Measurements from ENCODE around the gene HIP1.
"Not testable (repeated sequence)": the region's sequence is repeated elsewhere in the genome, so short reads cannot be mapped to it uniquely, and the experiment has no call there.

HIP1 gene

DNA sequence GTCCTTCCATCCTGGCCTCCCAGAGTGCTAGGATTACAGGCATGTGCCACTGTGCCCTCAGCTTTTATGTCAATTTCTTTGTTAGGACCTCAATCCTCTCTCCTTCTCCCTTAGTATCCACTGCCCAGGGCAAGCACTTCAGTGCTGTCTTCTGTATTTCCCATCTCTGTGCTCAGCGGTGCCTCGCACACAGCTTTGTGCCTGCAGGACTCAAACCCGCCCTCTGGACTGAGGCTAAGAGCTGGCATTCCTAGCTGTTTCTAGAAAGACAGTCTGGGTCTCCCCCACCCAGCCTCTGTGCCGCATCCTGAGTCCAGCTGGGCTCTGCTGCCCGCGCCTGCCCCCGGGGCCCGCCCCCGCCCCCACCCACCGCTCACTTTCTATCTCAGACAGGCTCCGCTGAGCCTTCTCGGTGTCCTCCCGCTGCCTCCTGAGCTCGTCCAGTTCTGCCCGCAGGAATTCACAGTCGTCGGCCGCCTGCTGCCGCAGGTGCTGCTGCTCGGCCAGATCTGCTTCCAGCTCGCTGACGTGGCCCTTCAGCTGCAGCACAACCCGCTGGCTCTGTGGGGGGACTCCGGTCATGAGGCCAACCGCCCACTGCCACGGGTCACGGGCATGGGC, 179.3 kb downstream of the HIP1 start:
- H3K79me2 ChIP-seq (ENCODE audit: control insufficient read depth, low read length) = no peaks in the 10 kb centered on the region
- no peak for TF ChIP-seq EZH2phosphoT487 (IDR thresholded peaks at IDR 0.05; ENCODE audit: borderline replicate concordance, low read length)
- TF ChIP-seq, protein P1, sequence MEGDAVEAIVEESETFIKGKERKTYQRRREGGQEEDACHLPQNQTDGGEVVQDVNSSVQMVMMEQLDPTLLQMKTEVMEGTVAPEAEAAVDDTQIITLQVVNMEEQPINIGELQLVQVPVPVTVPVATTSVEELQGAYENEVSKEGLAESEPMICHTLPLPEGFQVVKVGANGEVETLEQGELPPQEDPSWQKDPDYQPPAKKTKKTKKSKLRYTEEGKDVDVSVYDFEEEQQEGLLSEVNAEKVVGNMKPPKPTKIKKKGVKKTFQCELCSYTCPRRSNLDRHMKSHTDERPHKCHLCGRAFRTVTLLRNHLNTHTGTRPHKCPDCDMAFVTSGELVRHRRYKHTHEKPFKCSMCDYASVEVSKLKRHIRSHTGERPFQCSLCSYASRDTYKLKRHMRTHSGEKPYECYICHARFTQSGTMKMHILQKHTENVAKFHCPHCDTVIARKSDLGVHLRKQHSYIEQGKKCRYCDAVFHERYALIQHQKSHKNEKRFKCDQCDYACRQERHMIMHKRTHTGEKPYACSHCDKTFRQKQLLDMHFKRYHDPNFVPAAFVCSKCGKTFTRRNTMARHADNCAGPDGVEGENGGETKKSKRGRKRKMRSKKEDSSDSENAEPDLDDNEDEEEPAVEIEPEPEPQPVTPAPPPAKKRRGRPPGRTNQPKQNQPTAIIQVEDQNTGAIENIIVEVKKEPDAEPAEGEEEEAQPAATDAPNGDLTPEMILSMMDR (IDR thresholded peaks at IDR 0.05; ENCODE audit: low read depth, low read length, poor library complexity, severe bottlenecking) = no peak
- H4K20me1 ChIP-seq (ENCODE audit: control insufficient read depth, insufficient read depth, low read depth, low read length) = no peaks in the 10 kb centered on the region
- H3K27ac ChIP-seq (ENCODE audit: low read depth, low read length) = no peak overlapping the region
- H3K4me2 ChIP-seq (ENCODE audit: low read length) = no peak overlapping the region
- H3K9me2 ChIP-seq (replicated peaks; ENCODE audit: control insufficient read depth, low read length) = no peaks in the 10 kb centered on the region
- H3F3A ChIP-seq (ENCODE audit: control insufficient read depth, insufficient read depth) = no peaks in the 10 kb centered on the region
- no peaks in the 10 kb centered on the region for H3K27me3 ChIP-seq (ENCODE audit: control insufficient read depth, low read length)
- H3K4me1 ChIP-seq (ENCODE audit: control insufficient read depth, low read length) = no peaks in the 10 kb centered on the region
- no peaks in the 10 kb centered on the region for H3K9me3 ChIP-seq (ENCODE audit: control insufficient read depth, insufficient read depth, low read length)
- no peaks in the 10 kb centered on the region for H3K36me3 ChIP-seq (ENCODE audit: control insufficient read depth, low read length)
- H3K4me3 ChIP-seq (ENCODE audit: low read length) = no peak overlapping the region

DNA sequence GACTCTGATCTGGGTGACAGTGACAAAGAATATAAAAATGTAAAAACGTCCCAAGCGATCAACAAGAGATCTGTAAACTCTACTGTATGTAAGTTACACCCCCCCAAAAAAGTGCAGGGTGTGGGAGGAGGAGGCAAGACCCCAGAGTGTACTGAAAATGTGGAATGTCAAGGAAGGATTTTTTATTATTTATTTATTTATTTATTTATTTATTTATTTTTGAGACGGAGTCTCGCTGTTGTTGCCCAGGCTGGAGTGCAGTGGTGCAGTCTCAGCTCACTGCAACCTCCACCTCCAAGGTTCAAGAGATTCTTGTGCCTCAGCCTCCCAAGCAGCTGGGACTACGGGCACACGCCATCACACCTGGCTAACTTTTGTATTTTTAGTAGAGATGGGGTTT, 181.9 kb downstream of the HIP1 start:
- not testable (repeated sequence) for H3K4me2 ChIP-seq (ENCODE audit: low read length); H3K27me3 ChIP-seq (ENCODE audit: control insufficient read depth, low read length); H3K9me2 ChIP-seq (replicated peaks; ENCODE audit: control insufficient read depth, low read length); H3K4me3 ChIP-seq (ENCODE audit: low read length); H3K4me1 ChIP-seq (ENCODE audit: control insufficient read depth, low read length); H3K79me2 ChIP-seq (ENCODE audit: control insufficient read depth, low read length); H3K9me3 ChIP-seq (ENCODE audit: control insufficient read depth, insufficient read depth, low read length); H3K27ac ChIP-seq (ENCODE audit: low read depth, low read length); H3K36me3 ChIP-seq (ENCODE audit: control insufficient read depth, low read length); H3F3A ChIP-seq (ENCODE audit: control insufficient read depth, insufficient read depth); H4K20me1 ChIP-seq (ENCODE audit: control insufficient read depth, insufficient read depth, low read depth, low read length)

DNA sequence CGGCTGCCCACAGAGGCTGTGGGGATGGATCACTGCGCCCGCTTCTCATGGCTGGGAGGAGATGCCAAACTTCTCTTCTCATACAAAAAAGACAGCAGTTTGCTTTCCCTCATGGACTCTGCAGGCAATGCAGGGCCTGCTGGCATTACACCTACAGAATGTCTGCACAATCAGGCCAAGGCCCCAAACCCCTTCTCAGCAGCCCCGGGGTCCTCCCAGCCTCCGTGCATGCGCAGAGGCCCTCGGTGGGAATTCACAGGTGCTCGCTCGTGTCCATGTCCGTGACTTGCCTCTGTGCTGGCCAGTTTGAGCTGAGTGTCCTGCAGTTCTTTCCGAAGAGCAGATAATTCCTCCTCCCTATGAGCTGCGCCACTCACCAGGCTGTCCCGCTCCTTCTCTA, 183.0 kb downstream of the HIP1 start:
- H3K9me2 ChIP-seq (replicated peaks; ENCODE audit: control insufficient read depth, low read length) = no peaks in the 10 kb centered on the region
- no peaks in the 10 kb centered on the region for H3K27me3 ChIP-seq (ENCODE audit: control insufficient read depth, low read length)
- H3K4me3 ChIP-seq (ENCODE audit: low read length) = no peak overlapping the region
- TF ChIP-seq, protein P1 (IDR thresholded peaks at IDR 0.05; ENCODE audit: low read depth, low read length, poor library complexity, severe bottlenecking) = no peak
- TF ChIP-seq EZH2phosphoT487 (IDR thresholded peaks at IDR 0.05; ENCODE audit: borderline replicate concordance, low read length) = no peak
- H3K9me3 ChIP-seq (ENCODE audit: control insufficient read depth, insufficient read depth, low read length) = no peaks in the 10 kb centered on the region
- H3K4me2 ChIP-seq (ENCODE audit: low read length) = no peak overlapping the region
- H3K27ac ChIP-seq (ENCODE audit: low read depth, low read length) = no peak overlapping the region
- H3K79me2 ChIP-seq (ENCODE audit: control insufficient read depth, low read length) = no peaks in the 10 kb centered on the region
- H3F3A ChIP-seq (ENCODE audit: control insufficient read depth, insufficient read depth) = no peaks in the 10 kb centered on the region
- no peaks in the 10 kb centered on the region for H3K4me1 ChIP-seq (ENCODE audit: control insufficient read depth, low read length)
- H4K20me1 ChIP-seq (ENCODE audit: control insufficient read depth, insufficient read depth, low read depth, low read length) = no peaks in the 10 kb centered on the region
- no peaks in the 10 kb centered on the region for H3K36me3 ChIP-seq (ENCODE audit: control insufficient read depth, low read length)

DNA sequence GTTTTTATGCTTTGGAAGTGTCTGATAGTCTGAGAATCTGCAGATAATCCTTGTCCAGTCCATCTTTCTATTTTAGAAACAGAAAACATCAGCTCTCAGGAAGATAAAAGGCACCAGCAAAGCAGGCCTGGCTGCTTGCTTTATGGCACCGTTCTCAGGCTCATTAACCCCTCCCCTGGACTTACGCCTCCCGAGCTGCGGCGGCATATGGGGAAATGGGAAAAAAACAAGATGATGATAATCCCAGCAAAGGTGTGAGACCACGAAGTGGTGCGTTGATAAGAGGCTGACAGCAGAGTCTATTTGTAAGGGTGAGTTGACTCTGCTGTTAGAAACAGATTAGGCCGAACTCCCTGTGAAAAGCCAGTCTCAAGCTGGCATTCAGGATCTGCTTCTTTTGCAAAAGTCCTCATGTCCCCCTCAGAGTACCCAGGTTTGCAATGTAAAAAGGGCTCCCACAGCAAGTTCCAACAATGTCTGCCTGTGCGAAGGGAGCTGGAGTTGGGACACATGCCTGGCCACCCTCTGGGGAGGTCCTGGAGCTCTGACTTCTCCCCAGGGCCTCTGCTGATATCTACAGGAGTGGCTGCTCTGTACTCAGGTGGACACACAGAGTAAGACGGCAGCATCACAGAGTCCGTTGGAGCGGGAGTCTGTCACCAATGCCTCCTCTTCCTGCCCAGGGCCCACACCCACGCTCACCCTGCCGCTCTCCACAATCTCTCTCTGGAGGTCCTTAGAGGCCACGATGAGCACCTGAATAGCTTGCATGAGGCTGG, 192.3 kb downstream of the HIP1 start:
- peaks cover 8% of the 10 kb centered on the region for H3K27me3 ChIP-seq (ENCODE audit: control insufficient read depth, low read length)
- no peaks in the 10 kb centered on the region for H3K9me3 ChIP-seq (ENCODE audit: control insufficient read depth, insufficient read depth, low read length)
- no peaks in the 10 kb centered on the region for H3K4me1 ChIP-seq (ENCODE audit: control insufficient read depth, low read length)
- no peaks in the 10 kb centered on the region for H3K79me2 ChIP-seq (ENCODE audit: control insufficient read depth, low read length)
- no peak overlapping the region for H3K4me2 ChIP-seq (ENCODE audit: low read length)
- no peaks in the 10 kb centered on the region for H4K20me1 ChIP-seq (ENCODE audit: control insufficient read depth, insufficient read depth, low read depth, low read length)
- H3F3A ChIP-seq (ENCODE audit: control insufficient read depth, insufficient read depth) = no peaks in the 10 kb centered on the region
- TF ChIP-seq, protein P1 (IDR thresholded peaks at IDR 0.05; ENCODE audit: low read depth, low read length, poor library complexity, severe bottlenecking) = no peak
- no peak for TF ChIP-seq EZH2phosphoT487 (IDR thresholded peaks at IDR 0.05; ENCODE audit: borderline replicate concordance, low read length)
- H3K27ac ChIP-seq (ENCODE audit: low read depth, low read length) = no peak overlapping the region
- no peaks in the 10 kb centered on the region for H3K9me2 ChIP-seq (replicated peaks; ENCODE audit: control insufficient read depth, low read length)
- H3K36me3 ChIP-seq (ENCODE audit: control insufficient read depth, low read length) = no peaks in the 10 kb centered on the region
- no peak overlapping the region for H3K4me3 ChIP-seq (ENCODE audit: low read length)
